HG03039 (cell line): Measurements from ENCODE around the gene ERBB4.

ENCODE experiments used
- ATAC-seq: cut with Tn5 transposase; IDR thresholded peaks from one replicate; pipeline ENCODE4 v1.9.1; 2021; ENCODE audit warnings: mild to moderate bottlenecking, moderate library complexity; ENCODE audit not compliant: unreplicated experiment

The ERBB4 gene

DNA sequence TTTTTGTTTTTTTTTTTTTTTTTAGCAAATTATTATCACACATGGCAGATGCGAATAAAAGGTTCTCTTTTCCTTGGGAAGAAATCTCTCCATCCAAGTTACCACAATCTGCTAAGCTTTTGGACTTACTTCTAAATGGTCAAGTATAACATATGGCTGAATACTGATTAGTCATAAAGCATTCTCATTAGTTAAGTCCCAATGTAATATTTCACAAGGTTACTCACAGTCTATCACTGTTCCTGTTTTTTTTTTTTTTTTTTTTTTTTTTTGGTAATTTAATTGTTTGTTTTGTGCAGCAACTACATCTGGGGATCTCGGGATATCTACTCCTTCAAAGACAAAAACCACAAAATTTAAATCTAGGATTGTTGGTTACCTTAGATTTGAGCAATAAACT, 1210.5 kb downstream of the ERBB4 start:
- no peak for ATAC-seq
